GM18909 (cell line): ENCODE data around the gene SMARCC1.
"Not testable (repeated sequence)": the region's sequence is repeated elsewhere in the genome, so short reads cannot be mapped to it uniquely, and the experiment has no call there.

Experiments used
- ATAC-seq: cut with Tn5 transposase; IDR thresholded peaks from one replicate; pipeline ENCODE4 v1.9.1; 2021; ENCODE audit warnings: mild to moderate bottlenecking; ENCODE audit not compliant: unreplicated experiment, poor library complexity

The SMARCC1 gene

DNA sequence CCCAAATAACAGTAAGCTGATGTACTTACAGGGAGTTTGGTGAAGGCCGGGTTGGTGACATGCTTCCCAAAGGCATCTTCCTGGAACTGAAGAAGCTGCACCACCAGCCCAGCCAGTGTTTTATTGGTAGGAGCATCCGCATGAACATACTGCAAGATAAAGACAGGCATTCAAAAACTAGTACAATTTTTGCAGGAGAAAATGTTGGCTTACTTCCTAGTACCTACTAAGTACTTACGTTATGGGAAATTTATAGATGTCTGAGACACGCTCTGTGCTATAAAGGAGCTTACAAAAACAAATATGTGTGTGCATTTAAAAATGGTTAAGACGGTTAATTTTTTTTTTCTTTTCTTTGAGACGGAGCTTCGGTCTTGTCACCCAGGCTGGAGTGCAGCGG, 8.9 kb downstream of the SMARCC1 start:
- ATAC-seq: no peak

DNA sequence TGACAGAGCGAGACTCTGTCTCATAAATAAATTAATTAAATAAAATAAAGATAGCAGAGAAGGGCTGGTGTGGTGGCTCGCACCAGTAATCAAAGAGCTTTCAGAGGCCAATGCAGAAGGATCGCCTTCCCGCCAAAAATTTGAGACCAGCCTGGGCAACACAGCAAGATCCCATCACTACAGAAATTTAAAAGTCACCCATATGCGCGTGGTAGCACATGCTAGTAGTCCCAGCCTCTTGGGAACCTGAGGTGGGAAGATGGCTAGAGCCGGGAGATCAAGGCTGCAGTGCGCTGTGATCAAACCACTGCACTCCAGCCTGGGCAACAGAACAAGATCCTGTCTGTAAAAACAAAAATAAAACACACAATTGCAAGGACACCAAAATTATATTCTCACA, 9.6 kb downstream of the SMARCC1 start:
- ATAC-seq: no peak

GRCh38 chr3:47766186-47766585, 15.5 kb downstream of the SMARCC1 start:
- no peak for ATAC-seq

- no peak for ATAC-seq
Measured at GRCh38 chr3:47762233-47762632, 19.5 kb downstream of the SMARCC1 start.

DNA sequence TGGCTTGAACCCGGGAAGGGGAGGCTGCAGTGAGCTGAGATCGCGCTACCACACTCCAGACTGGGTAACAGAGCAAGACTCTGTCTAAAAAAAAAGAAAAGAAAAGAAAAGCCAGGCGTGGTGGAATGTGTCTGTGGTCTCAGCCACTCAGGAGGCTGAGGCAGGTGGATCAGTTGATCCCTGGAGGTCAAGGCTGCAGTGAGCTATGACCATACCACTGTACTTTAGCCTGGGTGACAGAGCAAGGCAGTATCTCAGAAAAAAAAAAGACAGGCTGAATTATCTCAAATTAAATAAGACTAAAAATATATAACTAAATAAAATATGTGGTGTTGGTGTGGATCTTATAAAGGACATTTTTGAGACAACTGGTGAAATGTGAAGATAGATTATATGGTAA, 20.6 kb downstream of the SMARCC1 start:
- no peak for ATAC-seq

GRCh38 chr3:47760207-47760606, 21.5 kb downstream of the SMARCC1 start:
- not testable (repeated sequence) for ATAC-seq

DNA sequence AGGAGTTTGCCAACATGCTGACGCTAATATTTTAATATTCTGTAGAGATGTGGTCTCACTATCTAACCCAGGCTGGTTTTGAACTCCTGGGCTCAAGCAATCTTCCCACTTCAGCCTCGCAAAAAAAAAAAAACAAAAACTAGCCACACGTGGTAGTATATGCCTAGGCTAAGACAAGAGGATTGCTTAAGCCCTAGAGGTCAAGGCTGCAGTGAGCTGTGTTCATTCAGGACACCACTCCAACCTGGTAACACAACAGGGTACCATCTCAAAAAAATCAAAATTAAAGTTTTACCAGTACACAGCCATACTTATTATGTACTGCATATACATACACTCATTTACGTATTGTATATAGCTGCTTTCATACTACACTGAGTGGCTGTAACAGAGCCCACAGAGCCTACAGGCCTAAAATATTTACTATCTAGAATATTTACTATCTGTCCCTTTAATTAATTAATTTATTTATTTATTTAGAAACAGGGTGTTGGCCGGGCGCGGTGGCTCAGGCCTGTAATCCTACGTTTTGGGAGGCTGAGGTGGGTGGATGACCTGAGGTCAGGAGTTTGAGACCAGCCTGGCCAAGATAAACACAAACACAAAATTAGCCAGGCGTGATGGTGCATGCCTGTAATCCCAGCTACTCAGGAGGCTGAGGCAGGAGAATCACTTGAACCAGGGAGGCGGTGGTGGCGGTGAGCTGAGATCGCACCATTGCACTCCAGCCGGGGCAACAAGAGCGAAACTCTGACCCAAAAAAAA, 23.2 kb downstream of the SMARCC1 start:
- ATAC-seq: no peak

DNA sequence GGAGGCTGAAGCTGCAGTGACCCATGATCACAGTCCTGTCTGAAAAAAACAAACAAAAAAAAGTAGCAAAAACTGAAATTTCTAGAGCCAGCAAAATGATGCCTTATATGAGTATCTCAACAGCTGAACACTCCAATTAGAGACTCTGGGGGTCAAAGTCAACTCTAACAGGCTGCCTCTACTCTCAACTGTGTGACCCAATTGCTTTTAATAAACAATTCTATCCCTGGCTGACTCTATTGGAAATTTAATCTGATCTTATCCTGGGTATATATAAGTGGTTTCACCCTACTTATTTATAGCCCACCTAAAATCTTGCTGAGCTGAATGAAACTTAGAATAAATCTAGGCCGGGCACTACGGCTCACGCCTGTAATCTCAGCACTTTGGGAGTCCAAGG, 29.0 kb downstream of the SMARCC1 start:
- no peak for ATAC-seq

DNA sequence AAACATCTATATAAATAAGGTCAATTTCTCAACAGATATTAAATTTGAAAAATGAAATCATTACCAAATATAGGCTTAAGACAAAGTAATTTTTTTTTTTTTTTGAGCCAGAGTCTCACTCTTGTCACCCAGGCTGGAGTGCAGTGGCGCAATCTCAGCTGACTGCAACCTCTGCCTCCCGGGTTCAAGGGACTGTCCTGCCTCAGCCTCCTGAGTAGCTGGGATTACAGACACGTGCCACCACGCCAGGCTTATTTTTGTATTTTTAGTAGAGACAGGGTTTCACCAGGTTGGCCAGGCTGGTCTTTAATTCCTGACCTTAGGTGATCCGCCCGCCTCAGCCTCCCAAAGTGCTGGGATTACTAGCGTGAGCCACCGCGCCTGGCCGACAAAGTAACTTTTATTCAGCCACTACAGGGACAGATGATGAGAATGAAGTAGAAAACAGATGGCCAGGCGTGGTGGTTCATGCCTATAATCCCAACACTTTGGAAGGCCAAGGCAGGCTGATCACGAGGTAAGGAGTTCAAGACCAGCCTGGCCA, 30.8 kb downstream of the SMARCC1 start:
- ATAC-seq: not testable (repeated sequence)

GRCh38 chr3:47747558-47747957, 34.1 kb downstream of the SMARCC1 start:
- ATAC-seq: no peak

DNA sequence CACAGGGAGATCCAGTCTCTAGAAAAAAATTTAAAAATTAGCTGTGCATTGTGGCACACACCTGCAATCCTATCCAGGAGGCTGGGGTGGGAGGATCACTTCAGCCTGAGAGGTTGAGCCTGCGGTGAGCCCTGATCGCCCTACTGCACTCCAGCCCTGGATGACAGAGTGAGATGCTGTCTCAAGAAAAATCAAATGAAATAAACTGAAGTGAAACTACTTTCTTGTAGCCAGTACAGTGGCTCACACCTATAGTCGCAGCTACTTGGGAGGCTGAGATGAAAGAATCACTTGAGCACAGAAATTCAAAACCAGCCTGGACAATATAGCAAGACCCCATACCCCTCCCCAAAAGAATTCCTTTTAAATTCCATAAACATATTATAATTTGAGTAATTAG, 35.4 kb downstream of the SMARCC1 start:
- no peak for ATAC-seq

DNA sequence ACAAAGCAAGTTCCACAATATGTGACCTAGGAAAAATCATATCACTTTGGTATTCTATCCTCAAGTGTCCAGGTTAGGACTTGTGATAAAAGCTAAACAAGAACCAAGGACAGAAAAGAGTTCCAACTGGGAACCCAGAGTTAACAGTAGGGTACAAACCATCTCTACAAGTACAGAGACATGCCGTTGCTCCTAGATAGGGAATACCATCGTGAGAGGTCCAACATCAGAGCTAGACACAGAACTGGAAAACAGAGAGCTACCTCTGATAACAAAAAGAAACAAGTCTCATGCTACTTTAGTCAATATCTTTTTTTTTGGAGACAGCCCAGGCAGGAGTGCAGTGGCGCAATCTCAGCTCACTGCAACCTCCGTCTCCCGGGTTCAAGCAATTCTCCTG, 37.8 kb downstream of the SMARCC1 start:
- ATAC-seq: no peak

GRCh38 chr3:47743352-47743751, 38.3 kb downstream of the SMARCC1 start:
- ATAC-seq: not testable (repeated sequence)

GRCh38 chr3:47741925-47742324, 39.8 kb downstream of the SMARCC1 start:
- no peak for ATAC-seq

GRCh38 chr3:47732143-47732542, 49.5 kb downstream of the SMARCC1 start:
- no peak for ATAC-seq

GRCh38 chr3:47731061-47731460, 50.6 kb downstream of the SMARCC1 start:
- no peak for ATAC-seq

- no peak for ATAC-seq
Measured at GRCh38 chr3:47722859-47723258, 58.8 kb downstream of the SMARCC1 start.

- not testable (repeated sequence) for ATAC-seq
Measured at GRCh38 chr3:47717448-47717847, 64.2 kb downstream of the SMARCC1 start.

- ATAC-seq: no peak
Measured at GRCh38 chr3:47716656-47717055, 65.0 kb downstream of the SMARCC1 start.

DNA sequence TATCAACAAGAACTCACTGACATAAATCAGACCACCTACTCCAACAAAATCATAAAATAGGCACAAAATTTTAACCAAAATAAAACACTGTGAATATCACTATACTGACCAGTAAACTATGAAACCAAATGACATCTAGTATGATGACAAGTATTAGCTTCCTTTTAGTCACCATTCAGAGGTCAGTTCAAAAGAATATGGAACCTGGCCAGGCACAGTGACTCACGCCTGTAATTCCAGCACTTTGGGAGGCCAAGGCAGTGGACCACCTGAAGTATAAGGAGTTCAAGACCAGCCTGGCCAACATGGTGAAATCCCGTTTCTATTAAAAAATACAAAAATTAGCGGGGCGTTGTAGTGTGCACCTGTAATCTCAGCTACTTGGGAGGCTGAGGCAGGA, 65.8 kb downstream of the SMARCC1 start:
- ATAC-seq: no peak

DNA sequence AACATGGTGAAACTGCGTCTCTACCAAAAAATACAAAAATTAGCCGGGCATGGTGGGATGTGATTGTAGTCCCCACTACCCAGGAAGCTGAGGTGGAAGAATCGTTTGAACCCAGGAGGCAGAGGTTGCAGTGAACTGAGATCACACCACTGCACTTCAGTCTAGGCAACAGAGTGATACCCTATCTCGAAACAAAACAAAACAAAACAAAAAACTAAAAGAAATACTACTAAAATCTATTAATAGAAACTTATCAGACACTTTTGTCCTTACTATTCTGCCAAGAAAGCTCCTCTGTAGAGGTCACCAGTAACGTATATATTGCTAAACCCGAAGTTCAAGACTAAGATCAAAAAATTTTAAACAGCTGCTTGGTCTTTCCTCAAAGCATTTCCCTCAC, 67.1 kb downstream of the SMARCC1 start:
- no peak for ATAC-seq

GRCh38 chr3:47713655-47714054, 68.0 kb downstream of the SMARCC1 start:
- no peak for ATAC-seq
